PC-3 (cell line): ENCODE measurements around the gene KAT6B. TPM values are rescaled to one million over a fixed set of nuclear protein-coding genes. Genes with fewer than 3 reads are reported as not detected.

Experiments
- ATAC-seq: fragments of 200-7000 bp; cut with Tn5 transposase; 2 replicates; pipeline ENCODE4 v1.9.1; 2020; ENCODE audit warnings: mild to moderate bottlenecking, moderate library complexity
- BruUV-seq: library from RNA; stranded (reverse); fragments of 400-500 nt; replicated peaks from 2 replicates; lab custom pipeline; 2021; lab: Mats Ljungman, UMichigan
- CTCF ChIA-PET: fragments of 300-600 bp; sonication (Branson Sonifier 250); formaldehyde crosslinking; loops from one replicate; lab custom pipeline; 2022; ENCODE audit warnings: antibody characterized with exemption; lab: Charles Lee
- POLR2A ChIA-PET: fragments of 300-600 bp; sonication (Branson Sonifier 250); formaldehyde crosslinking; loops from one replicate; lab custom pipeline; 2022; ENCODE audit warnings: antibody characterized with exemption; ENCODE audit not compliant: unreplicated experiment; lab: Charles Lee
- DNase-seq: peaks from one replicate; pipeline ENCODE4 v3.0.0-alpha.2; 2015
- H2AFZ ChIP-seq: fragments of 300-600 bp; sonication (generic); 2 replicates; pipeline ENCODE4 v1.6.0; 2016; ENCODE audit warnings: antibody characterized with exemption, low read length
- H3F3A ChIP-seq: fragments of 300-600 bp; sonication (generic); one replicate; pipeline ENCODE4 v1.6.0; 2017; ENCODE audit warnings: antibody characterized with exemption, low read length, control low read depth, mild to moderate bottlenecking; ENCODE audit not compliant: unreplicated experiment
- H3K27ac ChIP-seq: fragments of 300-600 bp; sonication (generic); 2 replicates; pipeline ENCODE4 v1.5.1; 2016; ENCODE audit warnings: mild to moderate bottlenecking, low read length
- H3K27me3 ChIP-seq: fragments of 300-600 bp; sonication (generic); 2 replicates; pipeline ENCODE4 v1.6.1; 2016; ENCODE audit warnings: low read length, mixed read lengths
- H3K36me3 ChIP-seq: fragments of 300-600 bp; sonication (generic); 2 replicates; pipeline ENCODE4 v1.6.1; 2016; ENCODE audit warnings: low read depth, mixed run types, low read length, mixed read lengths
- H3K4me1 ChIP-seq: fragments of 300-600 bp; sonication (generic); 2 replicates; pipeline ENCODE4 v1.5.1; 2016; ENCODE audit warnings: low read length; ENCODE audit not compliant: insufficient read depth
- H3K4me2 ChIP-seq: fragments of 300-600 bp; sonication (generic); 2 replicates; pipeline ENCODE4 v1.6.0; 2016; ENCODE audit warnings: low read length
- H3K4me3 ChIP-seq: fragments of 300-600 bp; sonication (generic); 2 replicates; pipeline ENCODE4 v1.5.1; 2016; ENCODE audit warnings: mild to moderate bottlenecking, low read length, mixed read lengths
- H3K79me2 ChIP-seq: fragments of 300-600 bp; sonication (generic); 2 replicates; pipeline ENCODE4 v1.6.1; 2017; ENCODE audit warnings: low read length, mixed read lengths
- H3K9ac ChIP-seq: fragments of 300-600 bp; sonication (generic); 2 replicates; pipeline ENCODE4 v1.6.0; 2016; ENCODE audit warnings: mild to moderate bottlenecking, low read length
- H3K9me2 ChIP-seq: fragments of 300-600 bp; sonication (generic); replicated peaks from 2 replicates; pipeline ENCODE4 v1.6.1; 2016; ENCODE audit warnings: mixed run types, low read length, mixed read lengths
- H3K9me3 ChIP-seq: fragments of 300-600 bp; sonication (generic); 2 replicates; pipeline ENCODE4 v1.6.1; 2016; ENCODE audit warnings: low read length, mixed read lengths
- H4K20me1 ChIP-seq: fragments of 300-600 bp; sonication (generic); 2 replicates; pipeline ENCODE4 v1.6.1; 2016; ENCODE audit warnings: low read length, mixed read lengths
- CTCF ChIP-seq: fragments of 300-600 bp; sonication (generic); conservative IDR thresholded peaks from 2 replicates; pipeline ENCODE4 v1.5.1; 2017; ENCODE audit warnings: antibody characterized with exemption, low read depth, mild to moderate bottlenecking, low read length
- EZH2 ChIP-seq: fragments of 300-600 bp; sonication (generic); IDR thresholded peaks from one replicate; pipeline ENCODE4 v1.6.1; 2017; ENCODE audit warnings: antibody characterized with exemption, mild to moderate bottlenecking, low read length; ENCODE audit not compliant: unreplicated experiment
- EZH2phosphoT487 ChIP-seq: fragments of 300-600 bp; sonication (generic); IDR thresholded peaks from 2 replicates; pipeline ENCODE4 v1.6.1; 2018; ENCODE audit warnings: mild to moderate bottlenecking, antibody characterized with exemption, low read length, borderline replicate concordance
- intact Hi-C: fragments of 100-400 bp; cut with micrococcal nuclease; formaldehyde crosslinking; loops from 2 replicates; pipeline ENCODE4 v1.9.0; 2023
- total RNA-seq: library from RNA; depleted of rRNA; stranded (reverse); fragments of >200 nt; gene quantifications from 2 replicates; pipeline ENCODE4 v1.2.3, GENCODE V29; 2014

The KAT6B gene
- total RNA-seq, 1 experiment from 2014 or later = 94.5 TPM

- ATAC-seq = no peak
- no TSS peak for BruUV-seq
- intact Hi-C loops = no loop called here
- Histone ChIP-seq H3K4me2 (no peak overlapping the region), H3K27me3 (no peaks in the 10 kb centered on the region), H3K9me2 (no peaks in the 10 kb centered on the region), H3K9me3 (no peaks in the 10 kb centered on the region), H3F3A (no peaks in the 10 kb centered on the region), H2AFZ (no peak overlapping the region), H4K20me1 (peaks cover 39% of the 10 kb centered on the region; the same call in 1 of the 2 replicates), H3K27ac (no peak overlapping the region), H3K79me2 (peaks cover 63% of the 10 kb centered on the region), H3K9ac (no peak overlapping the region), H3K4me3 (no peak overlapping the region), H3K4me1 (peaks cover 22% of the 10 kb centered on the region), H3K36me3 (peaks cover 4% of the 10 kb centered on the region)
- ChIA-PET CTCF (no interaction called here), POLR2A (interaction anchor here (0.6 kb wide), 1 partner anchor 178 kb away, joined by 5 read pairs; no protein-coding TSS in a partner anchor)
- DNase-seq = no peak
- TF ChIP-seq CTCF = no peak
- no peak for TF ChIP-seq EZH2
- TF ChIP-seq EZH2phosphoT487 = no peak
These were observed 129.4 kb downstream of the KAT6B start for GRCh38 chr10:74955796-74956195.

- Histone ChIP-seq H3K36me3 (peaks cover 10% of the 10 kb centered on the region), H3K4me2 (no peak overlapping the region), H3K9ac (no peak overlapping the region), H4K20me1 (peaks cover 40% of the 10 kb centered on the region; the same call in 1 of the 2 replicates), H3K79me2 (peaks cover 66% of the 10 kb centered on the region), H3K4me1 (peaks cover 22% of the 10 kb centered on the region), H3K27me3 (no peaks in the 10 kb centered on the region), H2AFZ (no peak overlapping the region), H3K27ac (no peak overlapping the region), H3K9me2 (no peaks in the 10 kb centered on the region), H3K9me3 (no peaks in the 10 kb centered on the region), H3K4me3 (no peak overlapping the region), H3F3A (no peaks in the 10 kb centered on the region)
- DNase-seq (no peak), ATAC-seq (no peak)
- TF ChIP-seq EZH2phosphoT487 (no peak), CTCF (no peak), EZH2 (no peak)
- ChIA-PET POLR2A (no interaction called here), CTCF (no interaction called here)
- BruUV-seq = no TSS peak
- intact Hi-C loops = no loop called here
These were observed 130.2 kb downstream of the KAT6B start for GRCh38 chr10:74956555-74957111.

GRCh38 chr10:74957285-74957961 is 131.0 kb downstream of the KAT6B start:
- no peak overlapping the region for H3K27ac ChIP-seq
- intact Hi-C loops = no loop called here
- ChIA-PET CTCF (interaction anchor here (0.6 kb wide), 1 partner anchor 127 kb away, joined by 4 read pairs; no protein-coding TSS in a partner anchor), POLR2A (interaction anchor here (0.6 kb wide), 1 partner anchor 18 kb away, joined by 4 read pairs; no protein-coding TSS in a partner anchor)
- no peak overlapping the region for H2AFZ ChIP-seq
- BruUV-seq = no TSS peak
- no peak overlapping the region for H3K4me2 ChIP-seq
- no peak for TF ChIP-seq EZH2phosphoT487
- TF ChIP-seq EZH2 = no peak
- no peak for TF ChIP-seq CTCF
- H3F3A ChIP-seq = no peaks in the 10 kb centered on the region
- peaks cover 22% of the 10 kb centered on the region for H3K4me1 ChIP-seq
- DNase-seq (no peak), ATAC-seq (no peak)
- H3K9me2 ChIP-seq = no peaks in the 10 kb centered on the region
- H3K36me3 ChIP-seq = peaks cover 10% of the 10 kb centered on the region
- no peaks in the 10 kb centered on the region for H3K9me3 ChIP-seq
- H3K9ac ChIP-seq = no peak overlapping the region
- H3K79me2 ChIP-seq = peaks cover 66% of the 10 kb centered on the region
- H4K20me1 ChIP-seq = peaks cover 40% of the 10 kb centered on the region; the same call in 1 of the 2 replicates
- no peak overlapping the region for H3K4me3 ChIP-seq
- no peaks in the 10 kb centered on the region for H3K27me3 ChIP-seq
